Measurements from ENCODE around the gene RAB40C.

GRCh38 chr16:645852-646678, 56.2 kb downstream of the RAB40C start:
- TF ChIP-seq POLR2AphosphoS5 (IDR thresholded peaks at IDR 0.05; ENCODE audit: low read depth, low read length) (no peak), POLR2A (IDR thresholded peaks at IDR 0.05; ENCODE audit: low read depth, low read length) (no peak)
